ENCODE data around the gene MRPL51.
"Not testable (repeated sequence)": the region's sequence is repeated elsewhere in the genome, so short reads cannot be mapped to it uniquely, and the experiment has no call there.

Gene MRPL51

GRCh38 chr12:6489449-6489848, 3.6 kb downstream of the MRPL51 start:
- no peaks in the 10 kb centered on the region for H3K9me3 ChIP-seq (ENCODE audit: control insufficient read depth, low read length)
- no peak overlapping the region for H3K27ac ChIP-seq (ENCODE audit: insufficient read depth, low read length, poor library complexity, severe bottlenecking)
- H3K27me3 ChIP-seq (replicated peaks; ENCODE audit: control insufficient read depth, insufficient read depth, low read length, poor library complexity, severe bottlenecking), result no peaks in the 10 kb centered on the region
- peaks cover 1% of the 10 kb centered on the region for H3K4me1 ChIP-seq (ENCODE audit: control insufficient read depth, insufficient read depth, low read length, poor library complexity, severe bottlenecking)
- DNase-seq, result no peak
- H3K4me3 ChIP-seq (ENCODE audit: insufficient read depth, low read depth, low read length, poor library complexity, severe bottlenecking), result no peak overlapping the region
- peaks cover 9% of the 10 kb centered on the region for H3K36me3 ChIP-seq (ENCODE audit: control insufficient read depth, insufficient read depth, low read length)

- Histone ChIP-seq H3K9me3 (ENCODE audit: control insufficient read depth, low read length) (no peaks in the 10 kb centered on the region), H3K27me3 (replicated peaks; ENCODE audit: control insufficient read depth, insufficient read depth, low read length, poor library complexity, severe bottlenecking) (no peaks in the 10 kb centered on the region), H3K27ac (ENCODE audit: insufficient read depth, low read length, poor library complexity, severe bottlenecking) (no peak overlapping the region), H3K36me3 (ENCODE audit: control insufficient read depth, insufficient read depth, low read length) (peaks cover 9% of the 10 kb centered on the region), H3K4me1 (ENCODE audit: control insufficient read depth, insufficient read depth, low read length, poor library complexity, severe bottlenecking) (no peaks in the 10 kb centered on the region), H3K4me3 (ENCODE audit: insufficient read depth, low read depth, low read length, poor library complexity, severe bottlenecking) (no peak overlapping the region)
- no peak for DNase-seq
Observed at GRCh38 chr12:6488240-6488639, 4.8 kb downstream of the MRPL51 start.

GRCh38 chr12:6478416-6478815, 14.6 kb downstream of the MRPL51 start:
- no peak overlapping the region for H3K27ac ChIP-seq (ENCODE audit: insufficient read depth, low read length, poor library complexity, severe bottlenecking)
- H3K9me3 ChIP-seq (ENCODE audit: control insufficient read depth, low read length), result no peaks in the 10 kb centered on the region
- H3K36me3 ChIP-seq (ENCODE audit: control insufficient read depth, insufficient read depth, low read length), result no peaks in the 10 kb centered on the region
- no peaks in the 10 kb centered on the region for H3K4me1 ChIP-seq (ENCODE audit: control insufficient read depth, insufficient read depth, low read length, poor library complexity, severe bottlenecking)
- no peaks in the 10 kb centered on the region for H3K27me3 ChIP-seq (replicated peaks; ENCODE audit: control insufficient read depth, insufficient read depth, low read length, poor library complexity, severe bottlenecking)
- DNase-seq, result no peak
- no peak overlapping the region for H3K4me3 ChIP-seq (ENCODE audit: insufficient read depth, low read depth, low read length, poor library complexity, severe bottlenecking)

GRCh38 chr12:6477601-6478377, 15.3 kb downstream of the MRPL51 start:
- not testable (repeated sequence) for H3K27me3 ChIP-seq (replicated peaks; ENCODE audit: control insufficient read depth, insufficient read depth, low read length, poor library complexity, severe bottlenecking); H3K4me3 ChIP-seq (ENCODE audit: insufficient read depth, low read depth, low read length, poor library complexity, severe bottlenecking)

GRCh38 chr12:6476489-6476888, 16.6 kb downstream of the MRPL51 start:
- Histone ChIP-seq H3K36me3 (ENCODE audit: control insufficient read depth, insufficient read depth, low read length) (no peaks in the 10 kb centered on the region), H3K27ac (ENCODE audit: insufficient read depth, low read length, poor library complexity, severe bottlenecking) (no peak overlapping the region), H3K27me3 (replicated peaks; ENCODE audit: control insufficient read depth, insufficient read depth, low read length, poor library complexity, severe bottlenecking) (no peaks in the 10 kb centered on the region), H3K4me1 (ENCODE audit: control insufficient read depth, insufficient read depth, low read length, poor library complexity, severe bottlenecking) (no peaks in the 10 kb centered on the region), H3K4me3 (ENCODE audit: insufficient read depth, low read depth, low read length, poor library complexity, severe bottlenecking) (no peak overlapping the region), H3K9me3 (ENCODE audit: control insufficient read depth, low read length) (no peaks in the 10 kb centered on the region)
- no peak for DNase-seq

More at GRCh38 chr12:6477601-6478377, 15.3 kb downstream of the MRPL51 start:
- not testable (repeated sequence) for H3K4me1 ChIP-seq (ENCODE audit: control insufficient read depth, insufficient read depth, low read length, poor library complexity, severe bottlenecking); H3K36me3 ChIP-seq (ENCODE audit: control insufficient read depth, insufficient read depth, low read length); H3K9me3 ChIP-seq (ENCODE audit: control insufficient read depth, low read length); H3K27ac ChIP-seq (ENCODE audit: insufficient read depth, low read length, poor library complexity, severe bottlenecking); DNase-seq

GRCh38 chr12:6475233-6475975, 17.7 kb downstream of the MRPL51 start:
- not testable (repeated sequence) for H3K4me1 ChIP-seq (ENCODE audit: control insufficient read depth, insufficient read depth, low read length, poor library complexity, severe bottlenecking); H3K27me3 ChIP-seq (replicated peaks; ENCODE audit: control insufficient read depth, insufficient read depth, low read length, poor library complexity, severe bottlenecking); H3K4me3 ChIP-seq (ENCODE audit: insufficient read depth, low read depth, low read length, poor library complexity, severe bottlenecking); H3K27ac ChIP-seq (ENCODE audit: insufficient read depth, low read length, poor library complexity, severe bottlenecking); H3K9me3 ChIP-seq (ENCODE audit: control insufficient read depth, low read length); DNase-seq; H3K36me3 ChIP-seq (ENCODE audit: control insufficient read depth, insufficient read depth, low read length)

GRCh38 chr12:6472491-6472890, 20.6 kb downstream of the MRPL51 start:
- Histone ChIP-seq H3K27ac (ENCODE audit: insufficient read depth, low read length, poor library complexity, severe bottlenecking) (no peak overlapping the region), H3K9me3 (ENCODE audit: control insufficient read depth, low read length) (no peaks in the 10 kb centered on the region), H3K27me3 (replicated peaks; ENCODE audit: control insufficient read depth, insufficient read depth, low read length, poor library complexity, severe bottlenecking) (no peaks in the 10 kb centered on the region), H3K4me1 (ENCODE audit: control insufficient read depth, insufficient read depth, low read length, poor library complexity, severe bottlenecking) (peaks cover 12% of the 10 kb centered on the region), H3K36me3 (ENCODE audit: control insufficient read depth, insufficient read depth, low read length) (no peaks in the 10 kb centered on the region), H3K4me3 (ENCODE audit: insufficient read depth, low read depth, low read length, poor library complexity, severe bottlenecking) (no peak overlapping the region)
- DNase-seq, result no peak

GRCh38 chr12:6471989-6472360, 21.1 kb downstream of the MRPL51 start:
- H3K27me3 ChIP-seq (replicated peaks; ENCODE audit: control insufficient read depth, insufficient read depth, low read length, poor library complexity, severe bottlenecking), result no peaks in the 10 kb centered on the region
- H3K4me3 ChIP-seq (ENCODE audit: insufficient read depth, low read depth, low read length, poor library complexity, severe bottlenecking), result no peak overlapping the region
- DNase-seq, result no peak
- no peak overlapping the region for H3K27ac ChIP-seq (ENCODE audit: insufficient read depth, low read length, poor library complexity, severe bottlenecking)
- no peaks in the 10 kb centered on the region for H3K36me3 ChIP-seq (ENCODE audit: control insufficient read depth, insufficient read depth, low read length)
- H3K9me3 ChIP-seq (ENCODE audit: control insufficient read depth, low read length), result no peaks in the 10 kb centered on the region
- peaks cover 12% of the 10 kb centered on the region for H3K4me1 ChIP-seq (ENCODE audit: control insufficient read depth, insufficient read depth, low read length, poor library complexity, severe bottlenecking)

GRCh38 chr12:6470375-6471163, 22.5 kb downstream of the MRPL51 start, which contains the start of gene VAMP1:
Gene VAMP1, minus strand, starts transcription at chr12:6470677. Its CDS starts 146 bp downstream, at chr12:6470531.
- peaks cover 16% of the 10 kb centered on the region for H3K4me1 ChIP-seq (ENCODE audit: control insufficient read depth, insufficient read depth, low read length, poor library complexity, severe bottlenecking)
- H3K4me3 ChIP-seq (ENCODE audit: insufficient read depth, low read depth, low read length, poor library complexity, severe bottlenecking), result peak within 1 kb of the TSS; percentile 84
- peaks cover 10% of the 10 kb centered on the region for H3K36me3 ChIP-seq (ENCODE audit: control insufficient read depth, insufficient read depth, low read length)
- no peaks in the 10 kb centered on the region for H3K9me3 ChIP-seq (ENCODE audit: control insufficient read depth, low read length)
- peak within 1 kb of the TSS; percentile 76 for H3K27ac ChIP-seq (ENCODE audit: insufficient read depth, low read length, poor library complexity, severe bottlenecking)
- peak; percentile 95 to 96 (median 95) for DNase-seq
- no peaks in the 10 kb centered on the region for H3K27me3 ChIP-seq (replicated peaks; ENCODE audit: control insufficient read depth, insufficient read depth, low read length, poor library complexity, severe bottlenecking)

Data from effector memory CD4-positive, alpha-beta T cell (primary cell).